ENCODE data around the gene SOS2.
A peak's percentile ranks its signal among the peaks of the same experiment; 100 is the strongest.
"Not testable (repeated sequence)": the region's sequence is repeated elsewhere in the genome, so short reads cannot be mapped to it uniquely, and the experiment has no call there.

Gene SOS2

GRCh38 chr14:50085570-50086320 is 145.6 kb downstream of the SOS2 start:
- DNase-seq (ENCODE audit: low spot score), result peak; percentile 84

- DNase-seq (ENCODE audit: low spot score), result no peak
Measured at GRCh38 chr14:50084666-50085065, 146.7 kb downstream of the SOS2 start.

DNA sequence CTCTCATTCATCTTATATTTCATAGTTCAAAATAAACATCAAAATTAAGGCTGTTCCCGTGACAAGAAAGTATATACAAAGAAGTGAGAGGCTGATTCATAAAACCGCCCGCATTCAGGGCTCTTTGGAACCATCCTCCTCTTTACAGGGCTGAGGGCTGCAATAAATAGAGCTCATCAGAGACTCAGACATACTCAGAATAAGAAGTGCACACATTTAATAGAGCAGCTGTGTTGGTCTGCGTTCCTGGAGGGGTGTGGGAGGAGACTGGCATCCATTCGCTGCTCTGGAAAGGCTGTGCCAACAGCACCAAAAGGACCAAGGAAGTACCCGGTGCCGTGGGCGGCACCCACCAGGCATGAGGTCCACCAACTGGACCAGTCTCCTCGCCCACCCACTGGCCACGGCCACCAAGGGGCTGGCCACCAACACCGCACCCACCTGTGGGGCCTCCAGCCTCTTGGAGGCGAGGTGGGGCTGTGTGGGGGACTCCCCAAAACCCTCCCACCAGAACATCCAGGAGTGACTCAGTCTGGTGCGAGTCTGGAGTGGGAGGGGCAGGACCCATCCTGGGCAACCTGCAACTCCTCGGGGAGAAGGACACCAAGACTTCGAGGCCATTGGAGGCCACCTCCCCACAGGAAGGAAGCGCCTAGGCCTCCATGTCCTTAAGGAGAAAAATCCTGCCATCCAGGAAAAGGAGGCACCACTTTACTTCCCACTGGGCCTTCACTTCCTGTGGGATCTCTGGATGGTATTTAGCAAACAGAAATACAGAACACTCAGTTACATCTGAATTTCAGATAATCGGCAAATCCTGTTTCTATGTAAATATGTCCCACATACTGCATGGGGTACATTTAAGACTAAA is 147.7 kb downstream of the SOS2 start:
- DNase-seq (ENCODE audit: low spot score), result no peak

DNA sequence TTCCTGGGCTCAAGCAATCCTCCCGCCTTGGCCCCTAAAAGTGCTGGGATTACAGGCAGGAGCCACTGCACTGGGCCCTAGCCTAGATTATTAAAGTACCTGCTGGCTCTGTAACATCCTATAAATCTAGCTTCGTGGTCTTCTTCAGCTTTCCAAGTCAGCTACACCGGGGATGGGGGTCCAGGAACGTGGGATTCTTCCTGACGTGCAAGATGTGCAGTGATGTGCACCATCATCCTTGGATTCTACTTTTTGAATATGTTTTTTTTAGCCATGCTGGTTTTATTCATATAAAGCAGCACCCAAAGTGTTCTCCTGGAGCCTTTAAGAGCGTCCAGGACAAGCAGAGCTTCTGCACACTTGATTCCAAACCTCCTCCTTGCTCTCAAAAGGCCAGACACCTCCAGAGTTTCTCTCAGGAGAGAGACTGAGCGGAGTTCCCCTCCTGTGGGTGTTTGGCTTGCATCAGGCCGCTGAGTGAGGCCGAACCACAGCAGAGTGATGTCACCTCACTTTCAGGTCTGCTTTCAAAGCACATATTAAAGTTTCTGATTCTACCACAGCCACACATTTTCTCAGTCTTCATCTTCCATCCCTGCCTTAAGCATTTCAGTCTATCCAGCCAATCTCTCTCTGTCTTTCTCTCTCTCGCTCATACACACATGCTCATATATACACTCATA is 148.5 kb downstream of the SOS2 start:
- DNase-seq (ENCODE audit: low spot score), result peak; percentile 29

DNA sequence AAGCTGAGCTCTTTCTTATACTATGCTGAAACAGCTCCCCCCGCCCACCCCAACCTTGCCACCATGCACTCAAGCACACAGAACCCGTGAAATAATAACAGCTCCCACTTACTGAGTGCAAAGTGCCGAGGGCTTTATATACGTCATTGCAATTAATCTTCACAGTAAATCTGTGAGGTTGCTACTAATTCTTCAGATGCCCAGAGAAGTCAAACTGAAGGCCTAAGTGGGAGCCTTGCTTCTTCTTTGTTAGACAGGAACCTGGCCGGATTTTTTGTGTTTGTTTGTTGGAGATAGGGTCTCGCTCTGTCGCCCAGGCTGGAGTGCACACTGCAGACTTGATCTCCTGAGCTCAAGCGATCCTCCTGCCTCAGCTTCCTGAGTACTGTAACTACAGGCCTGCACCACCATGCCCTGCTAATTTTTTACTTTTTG is 149.1 kb downstream of the SOS2 start:
- no peak for DNase-seq (ENCODE audit: low spot score)

DNA sequence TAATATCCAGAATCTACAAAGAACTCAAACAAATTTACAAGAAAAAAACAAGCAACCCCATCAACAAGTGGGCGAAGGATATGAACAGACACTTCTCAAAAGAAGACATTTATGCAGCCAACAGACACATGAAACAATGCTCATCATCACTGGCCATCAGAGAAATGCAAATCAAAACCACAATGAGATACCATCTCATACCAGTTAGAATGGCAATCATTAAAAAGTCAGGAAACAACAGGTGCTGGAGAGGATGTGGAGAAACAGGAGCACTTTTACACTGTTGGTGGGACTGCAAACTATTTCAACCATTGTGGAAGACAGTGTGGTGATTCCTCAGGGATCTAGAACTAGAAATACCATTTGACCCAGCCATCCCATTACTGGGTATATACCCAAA is 152.3 kb downstream of the SOS2 start:
- DNase-seq (ENCODE audit: low spot score), result not testable (repeated sequence)

DNA sequence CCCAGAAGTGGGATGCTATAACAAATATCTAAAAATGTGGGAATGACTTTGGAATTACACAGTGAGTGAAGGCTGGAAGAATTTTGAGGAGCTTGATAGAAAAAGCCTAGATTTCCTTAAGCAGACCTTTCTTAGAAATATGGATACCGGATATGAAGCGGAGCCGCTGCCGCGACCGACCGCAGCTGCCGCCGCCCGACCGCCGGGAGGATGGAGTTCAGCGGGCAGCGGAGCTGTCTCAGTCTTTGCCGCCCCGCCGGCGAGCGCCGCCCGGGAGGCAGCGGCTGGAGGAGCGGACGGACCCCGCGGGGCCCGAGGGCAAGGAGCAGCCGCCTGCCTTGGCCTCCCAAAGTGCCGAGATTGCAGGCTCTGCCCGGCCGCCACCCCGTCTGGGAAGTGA is 157.7 kb downstream of the SOS2 start:
- not testable (repeated sequence) for DNase-seq (ENCODE audit: low spot score)

- DNase-seq (ENCODE audit: low spot score), result no peak
Measured at GRCh38 chr14:50072395-50072794, 159.0 kb downstream of the SOS2 start.

DNA sequence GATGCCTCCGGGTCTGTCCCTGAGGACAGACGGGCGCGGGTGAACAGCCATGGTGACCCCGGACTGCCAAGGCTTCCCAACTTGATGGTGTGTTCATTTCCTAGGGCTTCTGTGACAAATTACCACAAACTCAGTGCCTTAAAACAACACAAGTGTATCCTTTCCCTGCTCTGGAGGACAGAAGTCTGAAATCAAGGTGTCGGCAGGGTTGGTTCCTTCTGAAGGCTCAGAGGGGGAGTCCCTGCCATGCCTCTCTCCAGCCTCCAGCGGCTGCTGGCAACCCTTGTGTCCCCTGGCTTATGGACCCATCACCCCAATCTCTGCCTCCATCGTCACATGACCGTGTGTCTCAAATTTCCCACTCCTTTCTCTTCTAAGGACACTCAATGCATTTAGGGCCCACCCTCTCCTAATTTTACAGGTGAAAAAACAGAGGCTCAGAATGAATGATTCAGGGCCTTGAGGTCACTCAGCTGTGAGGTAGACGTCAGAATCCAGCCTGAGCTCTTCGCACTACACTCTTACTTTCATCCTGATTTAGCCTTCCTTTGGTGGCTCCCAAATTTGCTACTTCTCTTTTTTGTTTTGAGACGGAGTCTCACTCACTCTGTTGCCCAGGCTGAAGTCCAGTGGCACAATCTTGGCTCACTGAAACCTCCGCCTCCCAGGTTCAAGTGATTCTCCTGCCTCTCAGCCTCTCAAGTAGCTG is 160.4 kb downstream of the SOS2 start:
- no peak for DNase-seq (ENCODE audit: low spot score)

DNA sequence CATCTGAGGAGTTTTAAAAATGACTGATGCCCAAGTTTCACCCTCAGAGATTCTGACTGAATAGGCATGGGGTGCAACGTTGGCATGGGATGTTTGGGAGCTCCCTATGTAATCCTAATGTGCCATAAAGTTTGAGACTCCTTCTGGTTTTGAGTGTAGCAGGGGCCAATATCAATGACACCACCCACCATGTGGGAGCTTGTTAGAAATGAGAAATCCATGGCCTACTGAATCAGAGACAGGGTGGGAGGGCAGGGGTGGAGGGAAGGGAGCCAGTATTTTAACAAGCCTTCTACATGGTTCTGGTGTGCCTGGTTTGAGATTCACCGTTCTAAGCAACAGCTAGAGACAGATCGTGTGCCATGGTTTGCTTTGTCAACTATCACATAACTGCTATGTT is 161.1 kb downstream of the SOS2 start:
- DNase-seq (ENCODE audit: low spot score), result no peak

DNA sequence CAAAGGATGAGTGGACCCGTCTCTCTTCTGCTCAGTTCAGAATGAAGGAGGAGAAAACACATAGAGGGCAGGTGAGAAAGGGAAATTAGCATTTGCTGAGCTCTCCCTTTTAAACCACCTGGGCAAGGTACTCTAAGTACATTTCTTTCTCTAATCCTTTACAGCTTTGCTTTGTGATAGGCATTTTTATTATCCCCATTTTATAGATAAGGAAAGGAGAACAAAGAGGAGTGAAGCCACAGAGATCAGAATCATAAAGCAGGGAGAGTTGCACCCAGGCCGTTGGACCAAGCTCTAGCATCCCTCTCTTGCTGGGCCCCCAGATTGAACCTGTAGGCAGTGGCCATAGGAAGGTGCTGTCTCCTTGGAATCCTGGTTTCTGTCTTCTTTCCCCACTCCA is 162.1 kb downstream of the SOS2 start:
- no peak for DNase-seq (ENCODE audit: low spot score)

- no peak for DNase-seq (ENCODE audit: low spot score)
Measured at GRCh38 chr14:50068496-50068895, 162.9 kb downstream of the SOS2 start.

DNA sequence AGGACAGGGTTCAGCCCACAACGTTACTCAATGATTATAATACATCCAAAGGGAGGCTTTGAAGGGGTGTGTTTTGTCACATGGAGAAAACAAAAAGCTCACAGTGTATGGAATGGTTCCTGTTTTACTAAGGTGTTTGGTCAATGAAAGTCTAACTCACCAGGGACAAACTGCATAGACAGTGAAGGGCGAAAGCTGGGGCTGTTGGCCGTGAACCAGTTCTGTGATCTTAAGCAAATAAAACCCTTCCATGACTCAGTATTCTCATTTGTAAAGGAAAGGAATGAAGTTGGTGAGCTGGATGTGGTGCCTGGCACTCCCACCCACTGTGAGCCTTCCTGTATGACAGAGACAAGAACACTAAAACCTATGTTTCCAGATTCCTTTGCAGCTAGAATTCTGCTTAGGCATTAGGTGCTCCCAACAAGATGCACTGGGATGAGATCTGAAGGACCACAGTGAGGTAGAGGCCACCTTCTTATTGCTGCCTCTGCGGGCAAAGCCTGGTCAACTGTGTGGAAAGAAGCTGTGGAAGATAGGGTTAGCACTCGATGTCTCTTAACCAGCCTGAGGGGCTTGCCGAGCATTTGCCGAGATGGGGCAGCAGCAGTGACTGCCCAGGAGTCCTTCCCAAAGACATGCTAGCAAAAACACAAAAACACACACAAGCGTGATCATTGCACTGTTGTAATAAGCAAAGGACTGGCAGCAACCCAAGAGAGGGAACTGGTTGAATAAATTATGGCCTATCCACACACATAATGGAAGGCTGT is 163.5 kb downstream of the SOS2 start:
- DNase-seq (ENCODE audit: low spot score), result peak; percentile 84

Measured in kidney tubule cell (primary cell).